Measurements from ENCODE around the gene KRT5. TPM values are rescaled to one million over a fixed set of nuclear protein-coding genes. Genes with fewer than 3 reads are reported as not detected.

The KRT5 gene
- total and polyA plus RNA-seq, 10 donors, result 0.23 to 1.9 (median 0.96) TPM; not detected in 3

DNA sequence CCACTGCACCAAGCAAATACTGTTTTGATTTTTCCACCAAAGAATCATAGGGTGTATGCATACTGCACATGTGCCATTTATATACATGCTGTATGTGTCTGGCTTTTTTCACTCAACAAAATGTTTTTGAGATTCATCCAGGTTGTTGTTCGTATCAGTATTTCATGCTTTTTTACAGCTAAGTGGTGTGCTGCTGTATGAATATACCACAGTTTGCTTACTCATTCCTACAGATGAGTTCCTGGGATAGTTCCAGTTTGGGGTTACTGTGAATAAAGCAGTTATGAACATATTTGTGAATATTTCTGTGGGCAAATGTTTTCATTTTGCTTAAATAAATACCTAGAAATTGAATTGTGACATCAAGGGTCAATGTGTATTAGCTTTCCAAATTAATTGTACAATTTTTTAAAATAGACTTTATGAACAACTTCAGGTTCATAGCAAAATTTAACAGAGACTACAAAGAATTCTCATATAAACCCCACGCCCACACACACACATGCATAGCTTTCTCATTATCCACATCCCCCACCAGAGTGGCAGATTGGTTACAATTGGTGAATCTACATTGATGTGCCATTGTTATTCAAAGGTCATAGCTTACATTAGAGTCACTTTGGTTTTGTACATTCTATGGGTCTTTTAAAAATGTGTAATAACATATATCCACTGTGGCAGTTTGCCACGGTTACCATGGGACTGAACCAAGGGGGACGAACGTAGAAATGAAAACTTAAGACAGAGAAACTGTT lies 20.2 kb downstream of the KRT5 start:
- peaks cover 0 to 9% (median 0%) of the 10 kb centered on the region in 8 donors for H3K9me3 ChIP-seq
- no peak for DNase-seq
- 77 to 89% (median 85%) methylated on average over 5 of the region's 5 CpGs for WGBS, 5 donors
- intact Hi-C loops (cut with DNase I; ENCODE audit: low total_unique reads), result loop anchor here (10.0 kb wide), 1 partner anchor 115 kb away; the partner anchor contains the start of gene KRT84
- peaks cover 0 to 23% (median 0%) of the 10 kb centered on the region in 7 donors for H3K27me3 ChIP-seq (replicated peaks in 1 of 7)
- H3K36me3 ChIP-seq, result no peaks in the 10 kb centered on the region
- H3K4me1 ChIP-seq, result peaks cover 0 to 15% (median 3%) of the 10 kb centered on the region in 6 donors
- TF ChIP-seq CTCF (IDR thresholded peaks at IDR 0.05 in 8 of 11, conservative IDR thresholded peaks at IDR 0.05 in 3 of 11) (no peak), POLR2AphosphoS5 (IDR thresholded peaks at IDR 0.05) (no peak), POLR2A (IDR thresholded peaks at IDR 0.05) (no peak)
- no peak overlapping the region for H3K27ac ChIP-seq
- H3K4me3 ChIP-seq, result no peak overlapping the region

GRCh38 chr12:52498946-52499345 lies 21.2 kb downstream of the KRT5 start:
- no peak for TF ChIP-seq CTCF (IDR thresholded peaks at IDR 0.05 in 8 of 11, conservative IDR thresholded peaks at IDR 0.05 in 3 of 11)
- no peak for TF ChIP-seq POLR2A (IDR thresholded peaks at IDR 0.05)
- no peak for TF ChIP-seq POLR2AphosphoS5 (IDR thresholded peaks at IDR 0.05)
- Histone ChIP-seq H3K4me1 (peaks cover 0 to 15% (median 6%) of the 10 kb centered on the region in 6 donors), H3K27me3 (replicated peaks in 1 of 7) (peaks cover 0 to 18% (median 0%) of the 10 kb centered on the region in 7 donors), H3K36me3 (no peaks in the 10 kb centered on the region), H3K27ac (no peak overlapping the region), H3K4me3 (no peak overlapping the region), H3K9me3 (peaks cover 0 to 9% (median 0%) of the 10 kb centered on the region in 8 donors)
- intact Hi-C loops (cut with DNase I; ENCODE audit: low total_unique reads), result loop anchor here (10.0 kb wide), 1 partner anchor 114 kb away; the partner anchor contains the start of gene KRT84
- no peak for DNase-seq
- 38 to 90% (median 83%) methylated on average over 1 of the region's 1 CpG for WGBS, 5 donors

DNA sequence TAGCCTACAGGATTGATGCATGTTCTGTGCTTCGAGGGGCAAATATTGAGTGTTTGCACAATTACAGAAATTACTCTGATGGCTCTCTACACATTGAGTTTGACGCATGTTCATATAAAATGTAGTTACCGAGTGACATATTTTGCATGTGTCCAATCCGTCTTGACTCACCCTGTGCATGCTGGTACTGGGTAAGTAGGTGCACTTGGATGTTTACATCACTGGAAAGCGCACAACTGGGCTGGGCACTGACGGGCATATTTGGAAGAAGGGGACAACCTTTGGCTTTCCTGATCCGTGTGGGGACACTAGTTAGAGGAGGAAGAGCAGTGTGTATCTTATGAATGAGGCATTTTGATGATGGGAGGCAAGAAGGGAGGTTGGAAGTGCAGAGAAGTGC lies 22.2 kb downstream of the KRT5 start:
- Histone ChIP-seq H3K4me1 (peaks cover 0 to 15% (median 6%) of the 10 kb centered on the region in 6 donors), H3K9me3 (peaks cover 0 to 4% (median 0%) of the 10 kb centered on the region in 8 donors), H3K27ac (no peak overlapping the region), H3K36me3 (no peaks in the 10 kb centered on the region), H3K4me3 (no peak overlapping the region), H3K27me3 (replicated peaks in 1 of 7) (peaks cover 0 to 27% (median 0%) of the 10 kb centered on the region in 7 donors)
- no peak for TF ChIP-seq POLR2AphosphoS5 (IDR thresholded peaks at IDR 0.05)
- TF ChIP-seq CTCF (IDR thresholded peaks at IDR 0.05 in 8 of 11, conservative IDR thresholded peaks at IDR 0.05 in 3 of 11), result no peak
- TF ChIP-seq POLR2A (IDR thresholded peaks at IDR 0.05), result no peak
- 84 to 91% (median 86%) methylated on average over 7 of the region's 7 CpGs for WGBS, 5 donors
- no peak for DNase-seq
- intact Hi-C loops (cut with DNase I; ENCODE audit: low total_unique reads), result loop anchor here (10.0 kb wide), 1 partner anchor 113 kb away; the partner anchor contains the start of gene KRT84

DNA sequence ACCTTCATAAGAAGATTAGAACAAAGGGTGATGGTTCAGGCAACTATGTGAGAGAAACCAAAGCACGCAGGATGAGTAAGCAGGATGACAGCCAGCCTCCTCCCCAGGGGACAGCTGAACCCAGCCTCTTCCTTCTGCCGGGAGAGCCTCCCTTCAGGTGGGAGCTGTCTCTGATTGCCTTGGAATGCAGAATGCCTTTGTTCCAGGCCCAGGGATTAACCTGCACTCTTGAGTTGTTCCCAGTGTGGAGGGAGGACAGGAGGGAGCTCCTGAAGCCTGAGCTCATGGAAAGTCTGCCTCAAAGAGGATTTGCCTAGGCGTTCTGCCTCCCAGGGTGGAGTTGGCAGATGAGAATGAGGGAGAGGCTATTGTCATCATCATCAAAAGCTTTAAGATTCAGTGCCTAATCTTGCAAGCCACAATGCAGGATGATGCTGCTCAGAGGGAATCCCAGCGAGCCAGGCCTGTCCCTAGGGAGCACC lies 23.6 kb downstream of the KRT5 start:
- peaks cover 0 to 15% (median 6%) of the 10 kb centered on the region in 6 donors for H3K4me1 ChIP-seq
- 46 to 74% (median 71%) methylated on average over 3 to 4 of the region's 4 CpGs for WGBS, 5 donors
- H3K9me3 ChIP-seq, result no peaks in the 10 kb centered on the region
- peaks cover 0 to 28% (median 0%) of the 10 kb centered on the region in 7 donors for H3K27me3 ChIP-seq (replicated peaks in 1 of 7)
- no peak overlapping the region for H3K27ac ChIP-seq
- H3K36me3 ChIP-seq, result no peaks in the 10 kb centered on the region
- intact Hi-C loops (cut with DNase I; ENCODE audit: low total_unique reads), result loop anchor here (10.0 kb wide), 1 partner anchor 112 kb away; the partner anchor contains the start of gene KRT84
- no peak overlapping the region for H3K4me3 ChIP-seq
- no peak for DNase-seq
- TF ChIP-seq POLR2AphosphoS5 (IDR thresholded peaks at IDR 0.05), result no peak
- no peak for TF ChIP-seq POLR2A (IDR thresholded peaks at IDR 0.05)
- no peak for TF ChIP-seq CTCF (IDR thresholded peaks at IDR 0.05 in 8 of 11, conservative IDR thresholded peaks at IDR 0.05 in 3 of 11)

All from spleen (tissue), 11 donors.